NT2/D1 (cell line): ENCODE measurements around the gene POGZ.

Experiments
- DNase-seq: peaks from one replicate; pipeline ENCODE4 v3.0.0-alpha.2; 2011; ENCODE audit warnings: low read depth, low spot score
- H3K27me3 ChIP-seq: 2 replicates; pipeline ENCODE4 v1.6.0; 2011; ENCODE audit warnings: mild to moderate bottlenecking; ENCODE audit not compliant: insufficient read length, insufficient read depth
- H3K36me3 ChIP-seq: 2 replicates; pipeline ENCODE4 v1.6.1; 2011; ENCODE audit warnings: mild to moderate bottlenecking, low read length, mixed read lengths; ENCODE audit not compliant: insufficient read depth, insufficient read length
- H3K4me1 ChIP-seq: 2 replicates; pipeline ENCODE4 v1.5.1; 2011; ENCODE audit not compliant: insufficient read depth, insufficient read length
- H3K4me3 ChIP-seq: 2 replicates; pipeline ENCODE4 v1.5.1; 2011; ENCODE audit warnings: low read depth; ENCODE audit not compliant: insufficient read length
- H3K9ac ChIP-seq: 2 replicates; pipeline ENCODE4 v1.6.0; 2011; ENCODE audit warnings: low read depth; ENCODE audit not compliant: insufficient read length
- H3K9me3 ChIP-seq: 2 replicates; pipeline ENCODE4 v1.5.1; 2011; ENCODE audit warnings: mild to moderate bottlenecking, low read length; ENCODE audit not compliant: insufficient read depth
- SUZ12 ChIP-seq: IDR thresholded peaks from 2 replicates; pipeline ENCODE4 v1.6.1; 2011; ENCODE audit not compliant: insufficient read length, insufficient read depth; ENCODE audit errors: extremely low read depth
- YY1 ChIP-seq: IDR thresholded peaks from 2 replicates; pipeline ENCODE4 v1.6.1; 2011; ENCODE audit not compliant: insufficient read length, insufficient read depth
- ZNF274 ChIP-seq: IDR thresholded peaks from 2 replicates; pipeline ENCODE4 v1.6.1; 2011; ENCODE audit warnings: mild to moderate bottlenecking, low read depth, low read length

POGZ gene

DNA sequence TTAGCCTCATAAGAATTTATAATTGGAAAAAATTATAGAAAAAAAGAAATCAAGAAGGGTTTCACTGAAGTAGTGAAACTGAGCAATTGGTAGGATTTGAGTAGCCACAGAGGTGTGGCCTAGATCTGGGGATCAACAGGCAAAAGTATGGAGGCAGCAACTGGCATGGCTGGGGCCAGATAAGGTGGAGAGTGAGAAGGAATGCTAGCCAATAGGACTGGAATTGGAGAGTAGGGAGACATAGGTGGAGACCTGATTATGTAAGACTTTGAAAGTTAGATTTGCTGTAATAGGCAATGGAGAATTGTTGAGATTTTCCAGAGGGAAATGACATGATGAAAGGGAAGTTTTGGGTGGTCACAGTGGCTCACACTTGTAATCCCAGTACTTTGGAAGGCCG is 27.3 kb upstream of the POGZ start:
- no peaks in the 10 kb centered on the region for H3K27me3 ChIP-seq
- H3K4me1 ChIP-seq = no peaks in the 10 kb centered on the region
- TF ChIP-seq SUZ12 (no peak), YY1 (no peak), ZNF274 (no peak)

GRCh38 chr1:151485685-151486255 is 26.5 kb upstream of the POGZ start:
- Histone ChIP-seq H3K36me3 (no peaks in the 10 kb centered on the region), H3K4me3 (no peak overlapping the region), H3K4me1 (no peaks in the 10 kb centered on the region), H3K27me3 (no peaks in the 10 kb centered on the region), H3K9ac (no peak overlapping the region), H3K9me3 (peaks cover 14% of the 10 kb centered on the region)
- TF ChIP-seq SUZ12 (no peak), YY1 (no peak), ZNF274 (no peak)
- no peak for DNase-seq

More for the DNA sequence above, 27.3 kb upstream of the POGZ start:
- Histone ChIP-seq H3K4me3 (no peak overlapping the region), H3K9me3 (peaks cover 10% of the 10 kb centered on the region), H3K36me3 (no peaks in the 10 kb centered on the region), H3K9ac (no peak overlapping the region)
- no peak for DNase-seq

- TF ChIP-seq YY1 (no peak), ZNF274 (no peak), SUZ12 (no peak)
- Histone ChIP-seq H3K4me1 (no peaks in the 10 kb centered on the region), H3K4me3 (no peak overlapping the region), H3K27me3 (no peaks in the 10 kb centered on the region), H3K9me3 (peaks cover 14% of the 10 kb centered on the region), H3K9ac (no peak overlapping the region), H3K36me3 (no peaks in the 10 kb centered on the region)
- no peak for DNase-seq
These were observed 22.7 kb upstream of the POGZ start for GRCh38 chr1:151482017-151482416.

- H3K4me1 ChIP-seq = no peaks in the 10 kb centered on the region
- no peaks in the 10 kb centered on the region for H3K36me3 ChIP-seq
- TF ChIP-seq ZNF274 = no peak
- TF ChIP-seq SUZ12 = no peak
- TF ChIP-seq YY1 = no peak
- no peak overlapping the region for H3K9ac ChIP-seq
- H3K4me3 ChIP-seq = no peak overlapping the region
- no peaks in the 10 kb centered on the region for H3K27me3 ChIP-seq
- peaks cover 14% of the 10 kb centered on the region for H3K9me3 ChIP-seq
- no peak for DNase-seq
These were observed 20.2 kb upstream of the POGZ start for GRCh38 chr1:151479462-151479861.

DNA sequence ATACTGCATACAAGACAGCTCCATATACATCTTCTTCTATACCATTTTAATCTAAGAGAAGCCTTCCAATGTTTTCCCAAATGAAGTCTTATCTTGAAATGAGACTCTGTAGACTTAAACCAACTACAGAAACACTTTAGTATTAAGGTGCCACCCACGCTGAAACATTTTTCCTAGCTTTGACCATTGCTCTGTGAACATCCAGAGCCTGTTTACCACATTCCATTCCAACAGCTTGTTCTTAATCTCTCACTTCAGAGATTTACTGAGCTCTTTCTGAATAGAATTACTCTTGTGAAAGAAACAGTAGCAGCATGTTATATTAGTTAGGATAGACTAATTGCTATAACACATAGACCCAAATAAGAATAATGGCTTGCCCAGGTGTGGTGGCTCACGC is 19.6 kb upstream of the POGZ start:
- no peaks in the 10 kb centered on the region for H3K27me3 ChIP-seq
- no peak for DNase-seq
- H3K4me1 ChIP-seq = no peaks in the 10 kb centered on the region
- H3K9me3 ChIP-seq = peaks cover 14% of the 10 kb centered on the region
- H3K36me3 ChIP-seq = no peaks in the 10 kb centered on the region
- no peak for TF ChIP-seq ZNF274
- TF ChIP-seq YY1 = no peak
- TF ChIP-seq SUZ12 = no peak
- no peak overlapping the region for H3K4me3 ChIP-seq
- H3K9ac ChIP-seq = no peak overlapping the region

DNA sequence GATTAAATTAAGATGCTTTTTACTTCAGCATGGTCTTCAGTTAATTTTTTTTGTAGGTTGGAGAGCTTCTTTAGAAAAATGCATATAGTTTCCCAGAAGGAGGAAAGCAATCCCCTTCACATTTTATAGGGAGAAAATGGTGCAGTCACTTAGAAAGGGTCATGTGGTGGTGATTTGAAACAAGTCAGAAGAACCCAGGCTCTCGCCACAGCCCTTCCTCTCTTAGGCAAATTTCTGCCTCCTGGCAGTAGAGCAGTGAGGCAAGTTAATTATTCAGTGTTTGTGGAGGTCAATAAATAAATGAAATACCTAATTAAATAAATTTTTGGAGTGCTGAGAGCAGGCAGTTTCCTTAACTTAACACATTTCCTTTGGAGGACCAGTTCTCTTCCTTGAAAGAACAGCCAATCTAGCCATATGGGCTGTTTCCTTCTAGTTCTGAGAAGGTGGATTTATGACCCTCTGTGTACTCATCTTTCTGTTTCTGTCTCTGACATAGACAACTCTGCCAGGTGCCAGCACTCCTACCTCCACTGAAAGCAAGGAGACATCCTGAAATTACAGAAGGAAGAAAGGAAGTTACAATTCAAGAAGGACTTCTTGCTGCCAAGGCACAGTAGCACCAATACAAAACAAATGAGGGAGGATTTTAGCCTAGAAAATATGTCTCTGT is 19.0 kb upstream of the POGZ start:
- H3K9me3 ChIP-seq = peaks cover 14% of the 10 kb centered on the region
- no peak overlapping the region for H3K9ac ChIP-seq
- no peaks in the 10 kb centered on the region for H3K27me3 ChIP-seq
- no peak for TF ChIP-seq SUZ12
- TF ChIP-seq YY1 = no peak
- TF ChIP-seq ZNF274 = no peak
- H3K36me3 ChIP-seq = no peaks in the 10 kb centered on the region
- no peaks in the 10 kb centered on the region for H3K4me1 ChIP-seq
- no peak overlapping the region for H3K4me3 ChIP-seq
- DNase-seq = no peak

- TF ChIP-seq YY1 = no peak
- H3K27me3 ChIP-seq = no peaks in the 10 kb centered on the region
- DNase-seq = no peak
- no peaks in the 10 kb centered on the region for H3K4me1 ChIP-seq
- no peak overlapping the region for H3K4me3 ChIP-seq
- no peak overlapping the region for H3K9ac ChIP-seq
- no peaks in the 10 kb centered on the region for H3K36me3 ChIP-seq
- peaks cover 9% of the 10 kb centered on the region for H3K9me3 ChIP-seq
These were observed 17.8 kb upstream of the POGZ start for GRCh38 chr1:151477066-151477465.

GRCh38 chr1:151476083-151476482 is 16.8 kb upstream of the POGZ start:
- Histone ChIP-seq H3K9me3 (no peaks in the 10 kb centered on the region), H3K9ac (no peak overlapping the region), H3K4me3 (no peak overlapping the region), H3K4me1 (no peaks in the 10 kb centered on the region), H3K36me3 (no peaks in the 10 kb centered on the region), H3K27me3 (no peaks in the 10 kb centered on the region)
- TF ChIP-seq ZNF274 (no peak), YY1 (no peak), SUZ12 (no peak)
- DNase-seq = no peak
